ENCODE measurements around the gene SCN3A. TPM values are rescaled to one million over a fixed set of nuclear protein-coding genes. Genes with fewer than 3 reads are reported as not detected.

The SCN3A gene
- total RNA-seq, 1 experiment from 2014 or later: 0.07 TPM

DNA sequence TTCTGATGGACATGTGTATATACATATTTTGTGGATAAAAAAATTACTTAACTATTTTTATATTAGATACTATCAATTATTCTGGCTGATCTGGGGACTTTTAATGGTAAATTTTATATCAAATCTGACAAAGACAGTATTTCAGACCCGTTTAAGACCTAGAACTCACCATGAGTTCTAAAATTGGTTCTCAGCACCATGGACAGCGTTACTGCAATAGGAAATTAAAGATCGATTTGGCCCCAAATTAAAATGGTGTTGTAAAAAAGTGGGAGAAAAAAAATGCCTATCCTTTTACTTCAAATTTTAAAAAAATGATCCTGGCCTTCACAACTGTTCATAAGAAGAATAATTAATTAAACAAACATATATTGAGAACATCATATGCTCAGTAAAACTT is 34.4 kb upstream of the SCN3A start:
- Histone ChIP-seq H3K27me3 (ENCODE audit: low read length) (no peaks in the 10 kb centered on the region), H3K36me3 (ENCODE audit: low read depth, low read length) (no peaks in the 10 kb centered on the region), H3K9me3 (ENCODE audit: low read length) (no peaks in the 10 kb centered on the region), H3F3A (ENCODE audit: low read length, unreplicated experiment) (no peaks in the 10 kb centered on the region), H3K4me1 (ENCODE audit: insufficient read depth, low read length) (no peaks in the 10 kb centered on the region), H3K4me2 (ENCODE audit: low read length) (no peak overlapping the region), H3K79me2 (ENCODE audit: low read length) (no peaks in the 10 kb centered on the region), H4K20me1 (ENCODE audit: low read length) (no peaks in the 10 kb centered on the region), H2AFZ (ENCODE audit: low read length) (no peak overlapping the region), H3K4me3 (ENCODE audit: low read length) (no peak overlapping the region), H3K27ac (ENCODE audit: low read length) (no peak overlapping the region), H3K9me2 (replicated peaks; ENCODE audit: low read length) (no peaks in the 10 kb centered on the region), H3K9ac (ENCODE audit: low read length) (no peak overlapping the region)
- ChIA-PET POLR2A (ENCODE audit: unreplicated experiment) (no interaction called here), CTCF (no interaction called here)
- DNase-seq (peak; percentile 37), ATAC-seq (no peak)
- intact Hi-C loops (cut with micrococcal nuclease): loop anchor here (2.0 kb wide), 2 partner anchors 163 to 541 kb away; no protein-coding TSS in a partner anchor
- TF ChIP-seq EZH2phosphoT487 (IDR thresholded peaks at IDR 0.05; ENCODE audit: borderline replicate concordance, low read length): no peak
- no peak for TF ChIP-seq EZH2 (IDR thresholded peaks at IDR 0.05; ENCODE audit: low read length, unreplicated experiment)
- TF ChIP-seq, protein P1, sequence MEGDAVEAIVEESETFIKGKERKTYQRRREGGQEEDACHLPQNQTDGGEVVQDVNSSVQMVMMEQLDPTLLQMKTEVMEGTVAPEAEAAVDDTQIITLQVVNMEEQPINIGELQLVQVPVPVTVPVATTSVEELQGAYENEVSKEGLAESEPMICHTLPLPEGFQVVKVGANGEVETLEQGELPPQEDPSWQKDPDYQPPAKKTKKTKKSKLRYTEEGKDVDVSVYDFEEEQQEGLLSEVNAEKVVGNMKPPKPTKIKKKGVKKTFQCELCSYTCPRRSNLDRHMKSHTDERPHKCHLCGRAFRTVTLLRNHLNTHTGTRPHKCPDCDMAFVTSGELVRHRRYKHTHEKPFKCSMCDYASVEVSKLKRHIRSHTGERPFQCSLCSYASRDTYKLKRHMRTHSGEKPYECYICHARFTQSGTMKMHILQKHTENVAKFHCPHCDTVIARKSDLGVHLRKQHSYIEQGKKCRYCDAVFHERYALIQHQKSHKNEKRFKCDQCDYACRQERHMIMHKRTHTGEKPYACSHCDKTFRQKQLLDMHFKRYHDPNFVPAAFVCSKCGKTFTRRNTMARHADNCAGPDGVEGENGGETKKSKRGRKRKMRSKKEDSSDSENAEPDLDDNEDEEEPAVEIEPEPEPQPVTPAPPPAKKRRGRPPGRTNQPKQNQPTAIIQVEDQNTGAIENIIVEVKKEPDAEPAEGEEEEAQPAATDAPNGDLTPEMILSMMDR (conservative IDR thresholded peaks at IDR 0.05; ENCODE audit: low read depth, low read length): no peak
- BruUV-seq (replicated peaks): no TSS peak

- Histone ChIP-seq H4K20me1 (ENCODE audit: low read length) (no peaks in the 10 kb centered on the region), H3K27me3 (ENCODE audit: low read length) (no peaks in the 10 kb centered on the region), H3K27ac (ENCODE audit: low read length) (no peak overlapping the region), H3K36me3 (ENCODE audit: low read depth, low read length) (no peaks in the 10 kb centered on the region), H3K9me3 (ENCODE audit: low read length) (no peaks in the 10 kb centered on the region), H3K4me3 (ENCODE audit: low read length) (no peak overlapping the region), H3K4me2 (ENCODE audit: low read length) (no peak overlapping the region), H3K4me1 (ENCODE audit: insufficient read depth, low read length) (no peaks in the 10 kb centered on the region), H3K9ac (ENCODE audit: low read length) (no peak overlapping the region), H3F3A (ENCODE audit: low read length, unreplicated experiment) (no peaks in the 10 kb centered on the region), H3K79me2 (ENCODE audit: low read length) (no peaks in the 10 kb centered on the region), H3K9me2 (replicated peaks; ENCODE audit: low read length) (no peaks in the 10 kb centered on the region), H2AFZ (ENCODE audit: low read length) (no peak overlapping the region)
- POLR2A ChIA-PET (ENCODE audit: unreplicated experiment): no interaction called here
- ATAC-seq (no peak), DNase-seq (no peak)
- intact Hi-C loops (cut with micrococcal nuclease): no loop called here
- BruUV-seq (replicated peaks): no TSS peak
- TF ChIP-seq EZH2phosphoT487 (IDR thresholded peaks at IDR 0.05; ENCODE audit: borderline replicate concordance, low read length): no peak
- TF ChIP-seq EZH2 (IDR thresholded peaks at IDR 0.05; ENCODE audit: low read length, unreplicated experiment): no peak
- TF ChIP-seq, protein P1 (conservative IDR thresholded peaks at IDR 0.05; ENCODE audit: low read depth, low read length): no peak
- CTCF ChIA-PET: no interaction called here
These were observed 33.2 kb upstream of the SCN3A start for GRCh38 chr2:165237056-165237455.

GRCh38 chr2:165227571-165227970 is 23.7 kb upstream of the SCN3A start:
- BruUV-seq (replicated peaks): no TSS peak
- Histone ChIP-seq H3K27me3 (ENCODE audit: low read length) (no peaks in the 10 kb centered on the region; the same call in 1 of the 2 replicates), H3K4me3 (ENCODE audit: low read length) (no peak overlapping the region), H3F3A (ENCODE audit: low read length, unreplicated experiment) (no peaks in the 10 kb centered on the region), H2AFZ (ENCODE audit: low read length) (no peak overlapping the region), H4K20me1 (ENCODE audit: low read length) (no peaks in the 10 kb centered on the region), H3K27ac (ENCODE audit: low read length) (no peak overlapping the region), H3K79me2 (ENCODE audit: low read length) (no peaks in the 10 kb centered on the region), H3K9ac (ENCODE audit: low read length) (no peak overlapping the region), H3K4me1 (ENCODE audit: insufficient read depth, low read length) (no peaks in the 10 kb centered on the region), H3K9me3 (ENCODE audit: low read length) (no peaks in the 10 kb centered on the region), H3K36me3 (ENCODE audit: low read depth, low read length) (no peaks in the 10 kb centered on the region), H3K4me2 (ENCODE audit: low read length) (no peak overlapping the region), H3K9me2 (replicated peaks; ENCODE audit: low read length) (no peaks in the 10 kb centered on the region)
- DNase-seq (no peak), ATAC-seq (no peak)
- TF ChIP-seq EZH2 (IDR thresholded peaks at IDR 0.05; ENCODE audit: low read length, unreplicated experiment) (no peak), EZH2phosphoT487 (IDR thresholded peaks at IDR 0.05; ENCODE audit: borderline replicate concordance, low read length) (no peak)
- TF ChIP-seq, protein P1 (conservative IDR thresholded peaks at IDR 0.05; ENCODE audit: low read depth, low read length): no peak
- ChIA-PET CTCF (no interaction called here), POLR2A (ENCODE audit: unreplicated experiment) (no interaction called here)
- intact Hi-C loops (cut with micrococcal nuclease): no loop called here
